BLaER1 (cell line): ENCODE measurements around the gene STAMBPL1.
A peak's percentile ranks its signal among the peaks of the same experiment; 100 is the strongest.
"Not testable (repeated sequence)": the region's sequence is repeated elsewhere in the genome, so short reads cannot be mapped to it uniquely, and the experiment has no call there.

Source experiments
- H3K27ac ChIP-seq: shearing (Covaris generic); formaldehyde crosslinking; 2 replicates; pipeline ENCODE4 v1.8.1; 2022
- H3K27me3 ChIP-seq: shearing (Covaris generic); formaldehyde crosslinking; 2 replicates; pipeline ENCODE4 v1.8.1; 2022
- H3K36me3 ChIP-seq: shearing (Covaris generic); formaldehyde crosslinking; 2 replicates; pipeline ENCODE4 v1.8.1; 2022
- H3K4me1 ChIP-seq: shearing (Covaris generic); formaldehyde crosslinking; 2 replicates; pipeline ENCODE4 v1.8.1; 2022
- H3K4me2 ChIP-seq: shearing (Covaris generic); formaldehyde crosslinking; 2 replicates; pipeline ENCODE4 v1.8.1; 2022
- H3K4me3 ChIP-seq: shearing (Covaris generic); formaldehyde crosslinking; 2 replicates; pipeline ENCODE4 v1.8.1; 2022
- H3K9ac ChIP-seq: shearing (Covaris generic); formaldehyde crosslinking; 2 replicates; pipeline ENCODE4 v1.8.1; 2022
- H3K9me3 ChIP-seq: shearing (Covaris generic); formaldehyde crosslinking; 2 replicates; pipeline ENCODE4 v1.8.1; 2022
- H4K20me1 ChIP-seq: shearing (Covaris generic); formaldehyde crosslinking; 2 replicates; pipeline ENCODE4 v1.8.1; 2022
- Cebpa-rat ChIP-seq: shearing (Covaris generic); IDR thresholded peaks from 2 replicates; pipeline ENCODE4 v1.8.1; 2022

Gene STAMBPL1

GRCh38 chr10:88877298-88877697 lies 2.7 kb upstream of the STAMBPL1 start:
- no peak for TF ChIP-seq Cebpa-rat
- Histone ChIP-seq H3K9ac (no peak overlapping the region), H3K27ac (no peak overlapping the region), H3K9me3 (no peaks in the 10 kb centered on the region), H4K20me1 (no peaks in the 10 kb centered on the region), H3K4me2 (no peak overlapping the region), H3K4me3 (no peak overlapping the region), H3K36me3 (no peaks in the 10 kb centered on the region), H3K4me1 (peaks cover 24% of the 10 kb centered on the region), H3K27me3 (no peaks in the 10 kb centered on the region)

GRCh38 chr10:88880282-88881076 lies 434 bp downstream of the STAMBPL1 start:
- peak overlapping the region; percentile 88 for H3K9ac ChIP-seq
- no peak for TF ChIP-seq Cebpa-rat
- H3K9me3 ChIP-seq, result no peaks in the 10 kb centered on the region
- H3K27me3 ChIP-seq, result no peaks in the 10 kb centered on the region
- peak overlapping the region; percentile 87 for H3K27ac ChIP-seq
- no peaks in the 10 kb centered on the region for H4K20me1 ChIP-seq
- no peaks in the 10 kb centered on the region for H3K36me3 ChIP-seq
- H3K4me2 ChIP-seq, result peak overlapping the region; percentile 90
- peaks cover 28% of the 10 kb centered on the region for H3K4me1 ChIP-seq
- peak overlapping the region; percentile 95 for H3K4me3 ChIP-seq

GRCh38 chr10:88881320-88881719 lies 1.3 kb downstream of the STAMBPL1 start:
- no peak for TF ChIP-seq Cebpa-rat
- Histone ChIP-seq H3K27me3 (no peaks in the 10 kb centered on the region), H3K27ac (peak overlapping the region; percentile 87; the same call in 1 of the 2 replicates), H3K9ac (peak overlapping the region; percentile 88), H3K4me3 (peak overlapping the region; percentile 95), H3K36me3 (no peaks in the 10 kb centered on the region), H3K9me3 (no peaks in the 10 kb centered on the region), H3K4me1 (peaks cover 28% of the 10 kb centered on the region), H4K20me1 (no peaks in the 10 kb centered on the region), H3K4me2 (peak overlapping the region; percentile 90)

GRCh38 chr10:88881922-88882645 lies 2.0 kb downstream of the STAMBPL1 start:
- Histone ChIP-seq H3K4me3 (no peak overlapping the region), H3K27ac (no peak overlapping the region), H3K4me1 (peaks cover 28% of the 10 kb centered on the region), H3K9me3 (no peaks in the 10 kb centered on the region), H3K9ac (no peak overlapping the region), H3K4me2 (peak overlapping the region; percentile 90), H4K20me1 (no peaks in the 10 kb centered on the region), H3K36me3 (no peaks in the 10 kb centered on the region), H3K27me3 (no peaks in the 10 kb centered on the region)
- no peak for TF ChIP-seq Cebpa-rat

GRCh38 chr10:88882646-88883447 lies 2.8 kb downstream of the STAMBPL1 start:
- not testable (repeated sequence) for H3K9me3 ChIP-seq, H3K27ac ChIP-seq, H3K9ac ChIP-seq, H3K27me3 ChIP-seq, H3K4me3 ChIP-seq, H4K20me1 ChIP-seq, H3K36me3 ChIP-seq
- Histone ChIP-seq H3K4me1 (peaks cover 34% of the 10 kb centered on the region), H3K4me2 (peak overlapping the region; percentile 90; the same call in 1 of the 2 replicates)

GRCh38 chr10:88883448-88883809 lies 3.4 kb downstream of the STAMBPL1 start:
- TF ChIP-seq Cebpa-rat, result no peak

GRCh38 chr10:88886557-88886956 lies 6.5 kb downstream of the STAMBPL1 start:
- Histone ChIP-seq H3K9ac (no peak overlapping the region), H3K9me3 (no peaks in the 10 kb centered on the region), H3K4me1 (peaks cover 18% of the 10 kb centered on the region), H3K27ac (no peak overlapping the region), H3K4me2 (no peak overlapping the region), H3K36me3 (no peaks in the 10 kb centered on the region), H3K4me3 (no peak overlapping the region), H3K27me3 (no peaks in the 10 kb centered on the region), H4K20me1 (no peaks in the 10 kb centered on the region)
- no peak for TF ChIP-seq Cebpa-rat

More at GRCh38 chr10:88883448-88883809, 3.4 kb downstream of the STAMBPL1 start:
- no peak overlapping the region for H3K27ac ChIP-seq
- H3K4me1 ChIP-seq, result peaks cover 35% of the 10 kb centered on the region
- H3K36me3 ChIP-seq, result no peaks in the 10 kb centered on the region
- no peak overlapping the region for H3K4me2 ChIP-seq
- H3K9ac ChIP-seq, result no peak overlapping the region
- H3K4me3 ChIP-seq, result no peak overlapping the region
- H3K9me3 ChIP-seq, result no peaks in the 10 kb centered on the region
- no peaks in the 10 kb centered on the region for H3K27me3 ChIP-seq
- no peaks in the 10 kb centered on the region for H4K20me1 ChIP-seq

GRCh38 chr10:88888810-88889445 lies 8.9 kb downstream of the STAMBPL1 start:
- H3K4me3 ChIP-seq, result no peak overlapping the region
- H3K27ac ChIP-seq, result no peak overlapping the region
- H3K9ac ChIP-seq, result no peak overlapping the region
- no peaks in the 10 kb centered on the region for H3K9me3 ChIP-seq
- peaks cover 7% of the 10 kb centered on the region; the same call in 1 of the 2 replicates for H3K4me1 ChIP-seq
- no peaks in the 10 kb centered on the region for H3K36me3 ChIP-seq
- no peak overlapping the region for H3K4me2 ChIP-seq
- no peaks in the 10 kb centered on the region for H4K20me1 ChIP-seq
- no peak for TF ChIP-seq Cebpa-rat
- H3K27me3 ChIP-seq, result no peaks in the 10 kb centered on the region

- no peaks in the 10 kb centered on the region for H3K9me3 ChIP-seq
- no peak overlapping the region for H3K4me3 ChIP-seq
- peaks cover 7% of the 10 kb centered on the region; the same call in 1 of the 2 replicates for H3K4me1 ChIP-seq
- H4K20me1 ChIP-seq, result no peaks in the 10 kb centered on the region
- no peak overlapping the region for H3K27ac ChIP-seq
- H3K9ac ChIP-seq, result no peak overlapping the region
- no peak for TF ChIP-seq Cebpa-rat
- no peak overlapping the region for H3K4me2 ChIP-seq
- no peaks in the 10 kb centered on the region for H3K36me3 ChIP-seq
- H3K27me3 ChIP-seq, result no peaks in the 10 kb centered on the region
Observed at GRCh38 chr10:88889559-88890337, 9.7 kb downstream of the STAMBPL1 start.
